A673 (cell line): Measurements from ENCODE around the gene PLXND1. TPM values are rescaled to one million over a fixed set of nuclear protein-coding genes. Genes with fewer than 3 reads are reported as not detected.

Experiments
- BruUV-seq: library from RNA; stranded (reverse); fragments of 400-500 nt; replicated peaks from 2 replicates; lab custom pipeline; 2021; lab: Mats Ljungman, UMichigan
- CTCF ChIA-PET: fragments of 300-600 bp; sonication (Branson Sonifier 250); formaldehyde crosslinking; loops from one replicate; lab custom pipeline; 2022; ENCODE audit warnings: antibody characterized with exemption; lab: Charles Lee
- POLR2A ChIA-PET: fragments of 300-600 bp; sonication (Branson Sonifier 250); formaldehyde crosslinking; loops from one replicate; lab custom pipeline; 2022; ENCODE audit warnings: antibody characterized with exemption; ENCODE audit not compliant: low non-redundant PET; lab: Charles Lee
- DNase-seq: peaks from one replicate; pipeline ENCODE4 v3.0.0-alpha.2; 2015; ENCODE audit warnings: low spot score
- H3K27ac ChIP-seq: fragments of 200-600 bp; sonication (generic); 2 replicates; pipeline ENCODE4 v1.5.1; 2016; ENCODE audit warnings: mixed run types, low read depth, mild to moderate bottlenecking, mixed read lengths, antibody characterized with exemption, low read length; ENCODE audit not compliant: poor library complexity, severe bottlenecking
- H3K27me3 ChIP-seq: fragments of 200-600 bp; sonication (generic); replicated peaks from 2 replicates; pipeline ENCODE4 v1.6.1; 2017; ENCODE audit warnings: mixed run types, low read depth, mild to moderate bottlenecking, mixed read lengths, antibody characterized with exemption, low read length; ENCODE audit not compliant: insufficient read depth, poor library complexity
- H3K36me3 ChIP-seq: fragments of 200-600 bp; sonication (generic); 2 replicates; pipeline ENCODE4 v1.6.1; 2016; ENCODE audit warnings: mixed run types, mild to moderate bottlenecking, mixed read lengths, antibody characterized with exemption, low read length; ENCODE audit not compliant: insufficient read depth, poor library complexity, severe bottlenecking
- H3K4me1 ChIP-seq: fragments of 200-600 bp; sonication (generic); 2 replicates; pipeline ENCODE4 v1.6.1; 2017; ENCODE audit warnings: mixed run types, mild to moderate bottlenecking, mixed read lengths, antibody characterized with exemption, low read length; ENCODE audit not compliant: insufficient read depth, poor library complexity, severe bottlenecking
- H3K4me3 ChIP-seq: fragments of 200-600 bp; sonication (generic); 2 replicates; pipeline ENCODE4 v1.5.1; 2016; ENCODE audit warnings: low read depth, mixed run types, mild to moderate bottlenecking, mixed read lengths, low read length; ENCODE audit not compliant: poor library complexity, severe bottlenecking
- H3K9me3 ChIP-seq: fragments of 200-600 bp; sonication (generic); 2 replicates; pipeline ENCODE4 v1.6.1; 2016; ENCODE audit warnings: mixed run types, low read depth, mild to moderate bottlenecking, mixed read lengths, antibody characterized with exemption, low read length; ENCODE audit not compliant: poor library complexity, severe bottlenecking
- CTCF ChIP-seq: fragments of 300-800, 200-600 bp; sonication (generic); conservative IDR thresholded peaks from 2 replicates; pipeline ENCODE4 v1.5.1; 2017; ENCODE audit warnings: low read depth, mild to moderate bottlenecking, antibody characterized with exemption, low read length, moderate library complexity, mixed read lengths
- EZH2 ChIP-seq: fragments of 200-600 bp; sonication (generic); IDR thresholded peaks from 2 replicates; pipeline ENCODE4 v1.6.1; 2017; ENCODE audit warnings: borderline replicate concordance, low read depth, mild to moderate bottlenecking, mixed read lengths, antibody characterized with exemption, low read length; ENCODE audit not compliant: poor library complexity, severe bottlenecking
- intact Hi-C: fragments of 100-400 bp; cut with micrococcal nuclease; formaldehyde crosslinking; loops from one replicate; pipeline ENCODE4 v1.10.0; 2022; ENCODE audit not compliant: unreplicated experiment
- total RNA-seq: library from RNA; stranded (reverse); gene quantifications from 2 replicates; pipeline ENCODE4 v1.2.3, GENCODE V29; 2021

PLXND1 gene
- total RNA-seq, 1 experiment from 2014 or later = 31.5 TPM

DNA sequence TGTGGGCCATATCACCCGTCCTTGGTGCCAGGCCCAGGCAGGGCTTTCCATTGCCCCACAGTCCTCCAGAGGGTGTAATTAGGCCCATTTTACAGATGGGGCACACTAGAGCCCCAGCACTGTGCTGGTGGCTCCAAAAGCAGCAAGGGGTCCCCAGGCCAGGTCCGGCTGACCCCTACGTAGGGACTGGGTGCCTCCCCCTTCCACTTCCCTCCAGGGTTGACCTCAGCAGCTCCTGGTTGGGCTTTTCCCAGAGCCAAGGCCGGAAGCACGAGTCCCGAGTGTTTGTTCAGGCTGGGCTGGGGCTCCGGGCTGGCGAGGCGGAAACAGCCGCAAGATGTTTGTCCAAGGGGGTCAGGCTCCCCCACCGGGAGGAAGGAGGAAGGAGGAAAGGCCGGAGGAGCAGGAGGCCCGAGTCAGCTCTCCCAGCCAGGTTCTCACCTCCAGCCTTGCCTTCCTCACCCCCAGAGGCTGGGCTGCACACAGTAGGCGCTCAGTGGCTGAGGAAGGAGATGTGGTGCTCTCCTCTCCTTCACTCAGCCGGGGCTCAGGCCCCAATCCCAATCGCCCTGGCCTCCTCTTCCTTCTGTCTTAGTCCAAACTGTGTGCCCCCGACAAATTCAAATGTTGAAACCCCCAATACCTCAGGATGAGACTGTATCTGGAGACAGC, 17.1 kb upstream of the PLXND1 start:
- H3K4me1 ChIP-seq = peaks cover 20% of the 10 kb centered on the region

DNA sequence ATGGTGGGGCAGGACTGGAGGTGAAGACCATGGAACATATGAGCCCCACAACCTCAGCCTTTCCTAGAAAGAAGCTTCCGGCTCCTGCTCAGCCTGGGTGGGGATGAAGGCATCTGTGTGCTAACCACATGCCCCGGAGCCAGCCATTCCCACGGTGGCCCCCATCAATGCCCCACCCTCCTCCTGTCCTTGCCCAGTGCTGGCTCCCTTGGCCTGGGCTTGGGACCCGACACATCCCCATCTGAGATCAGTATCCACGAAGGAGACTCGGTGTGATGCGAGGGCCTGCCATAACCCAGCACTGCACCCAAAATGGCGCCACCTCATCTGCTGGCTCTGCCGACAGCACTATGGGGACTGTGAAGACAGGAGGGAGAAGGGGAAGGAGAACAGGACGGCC, 16.5 kb upstream of the PLXND1 start:
- POLR2A ChIA-PET = interaction anchor here (0.7 kb wide), 1 partner anchor 24 kb away, joined by 3 read pairs; no protein-coding TSS in a partner anchor
- no peaks in the 10 kb centered on the region for H3K27me3 ChIP-seq
- CTCF ChIA-PET = no interaction called here
- H3K27ac ChIP-seq = no peak overlapping the region
- H3K4me1 ChIP-seq = peaks cover 17% of the 10 kb centered on the region
- H3K4me3 ChIP-seq = no peak overlapping the region
- intact Hi-C loops = no loop called here
- no peak for DNase-seq
- no peaks in the 10 kb centered on the region for H3K9me3 ChIP-seq
- TF ChIP-seq EZH2 (no peak), CTCF (no peak)
- H3K36me3 ChIP-seq = no peaks in the 10 kb centered on the region
- no TSS peak for BruUV-seq

More for the DNA sequence above, 17.1 kb upstream of the PLXND1 start:
- intact Hi-C loops = no loop called here
- POLR2A ChIA-PET = interaction anchor here (0.7 kb wide), 1 partner anchor 23 kb away, joined by 3 read pairs; no protein-coding TSS in a partner anchor
- BruUV-seq = no TSS peak
- DNase-seq = no peak
- no peaks in the 10 kb centered on the region for H3K9me3 ChIP-seq
- CTCF ChIA-PET = no interaction called here
- no peaks in the 10 kb centered on the region for H3K27me3 ChIP-seq
- no peaks in the 10 kb centered on the region for H3K36me3 ChIP-seq
- H3K27ac ChIP-seq = no peak overlapping the region
- no peak overlapping the region for H3K4me3 ChIP-seq
- TF ChIP-seq CTCF (no peak), EZH2 (no peak)

DNA sequence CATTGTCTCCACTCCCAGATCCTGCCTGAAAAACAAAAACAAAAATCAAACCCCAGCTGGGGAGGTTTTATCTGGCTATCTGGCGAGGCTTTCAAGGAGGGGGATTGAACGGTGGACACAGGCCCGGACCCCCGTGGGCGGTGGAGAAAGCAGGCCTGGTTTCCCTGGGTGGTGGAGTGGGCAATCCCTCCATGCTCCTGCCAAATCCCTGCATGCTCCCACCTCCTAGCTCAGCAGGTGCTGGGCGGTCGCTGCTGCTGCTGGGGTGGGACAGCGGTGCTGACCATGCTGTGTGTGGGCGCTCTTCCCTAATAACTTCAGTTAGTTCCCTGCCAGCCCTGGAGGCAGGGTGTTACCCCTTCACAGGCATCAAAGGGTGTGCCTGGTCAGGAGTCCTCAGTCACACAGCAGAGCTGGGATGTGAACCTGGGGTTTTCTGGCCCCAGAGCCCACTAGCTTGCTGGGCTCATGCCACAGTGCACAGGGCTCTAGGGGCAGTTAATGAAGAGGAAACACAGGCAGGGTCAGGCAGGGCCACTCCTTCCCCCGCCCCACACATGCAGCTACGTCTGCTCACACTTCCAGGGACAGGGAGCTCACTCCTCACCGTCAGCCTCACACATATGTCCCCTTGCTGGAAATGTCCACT, 15.9 kb upstream of the PLXND1 start:
- CTCF ChIA-PET = no interaction called here
- no peak for DNase-seq

More for the DNA sequence above, 15.9 kb upstream of the PLXND1 start:
- H3K9me3 ChIP-seq = no peaks in the 10 kb centered on the region
- no peaks in the 10 kb centered on the region for H3K27me3 ChIP-seq
- TF ChIP-seq CTCF (no peak), EZH2 (no peak)
- no peak overlapping the region for H3K27ac ChIP-seq
- no peak overlapping the region for H3K4me3 ChIP-seq
- intact Hi-C loops = no loop called here
- no peaks in the 10 kb centered on the region for H3K36me3 ChIP-seq
- H3K4me1 ChIP-seq = peaks cover 17% of the 10 kb centered on the region
- POLR2A ChIA-PET = interaction anchor here (0.7 kb wide), 1 partner anchor 24 kb away, joined by 3 read pairs; no protein-coding TSS in a partner anchor
- BruUV-seq = no TSS peak
